OCI-LY3 (cell line): ENCODE data around the gene KCND2.

ENCODE experiments used
- EZH2phosphoT487 ChIP-seq: fragments of 200-600 bp; shearing (Covaris generic); IDR thresholded peaks from 2 replicates; pipeline ENCODE4 v1.6.1; 2018; ENCODE audit warnings: antibody characterized with exemption, mixed run types, low read depth
- TF ChIP-seq, protein P1 (sequence below): fragments of 200-600, 300-600 bp; sonication (generic); IDR thresholded peaks from 2 replicates; pipeline ENCODE4 v1.5.1; 2014; ENCODE audit warnings: antibody characterized with exemption, low read length, low read depth

DNA sequence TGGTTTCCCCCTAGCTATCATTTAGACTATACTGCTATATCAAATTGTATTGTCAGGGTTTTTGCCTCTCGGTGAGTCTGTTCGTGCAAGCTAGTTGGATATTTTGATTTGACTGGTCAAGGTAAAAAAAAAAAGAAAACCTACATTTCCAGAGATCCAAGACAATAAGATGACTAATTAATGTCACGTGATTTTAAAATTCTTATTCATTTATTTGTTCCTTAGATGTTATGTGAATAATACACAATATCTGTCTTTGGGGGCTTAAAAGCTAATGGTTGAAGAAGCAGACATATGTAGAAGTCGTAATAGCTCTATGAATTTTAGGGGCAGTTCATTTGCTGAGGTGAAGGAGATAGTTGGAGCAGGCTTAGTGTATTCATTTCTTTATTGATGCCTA is 191.1 kb downstream of the KCND2 start:
- TF ChIP-seq, protein P1, sequence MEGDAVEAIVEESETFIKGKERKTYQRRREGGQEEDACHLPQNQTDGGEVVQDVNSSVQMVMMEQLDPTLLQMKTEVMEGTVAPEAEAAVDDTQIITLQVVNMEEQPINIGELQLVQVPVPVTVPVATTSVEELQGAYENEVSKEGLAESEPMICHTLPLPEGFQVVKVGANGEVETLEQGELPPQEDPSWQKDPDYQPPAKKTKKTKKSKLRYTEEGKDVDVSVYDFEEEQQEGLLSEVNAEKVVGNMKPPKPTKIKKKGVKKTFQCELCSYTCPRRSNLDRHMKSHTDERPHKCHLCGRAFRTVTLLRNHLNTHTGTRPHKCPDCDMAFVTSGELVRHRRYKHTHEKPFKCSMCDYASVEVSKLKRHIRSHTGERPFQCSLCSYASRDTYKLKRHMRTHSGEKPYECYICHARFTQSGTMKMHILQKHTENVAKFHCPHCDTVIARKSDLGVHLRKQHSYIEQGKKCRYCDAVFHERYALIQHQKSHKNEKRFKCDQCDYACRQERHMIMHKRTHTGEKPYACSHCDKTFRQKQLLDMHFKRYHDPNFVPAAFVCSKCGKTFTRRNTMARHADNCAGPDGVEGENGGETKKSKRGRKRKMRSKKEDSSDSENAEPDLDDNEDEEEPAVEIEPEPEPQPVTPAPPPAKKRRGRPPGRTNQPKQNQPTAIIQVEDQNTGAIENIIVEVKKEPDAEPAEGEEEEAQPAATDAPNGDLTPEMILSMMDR = no peak
- no peak for TF ChIP-seq EZH2phosphoT487
